Measurements from ENCODE around the gene TMEM132C.

Gene TMEM132C

DNA sequence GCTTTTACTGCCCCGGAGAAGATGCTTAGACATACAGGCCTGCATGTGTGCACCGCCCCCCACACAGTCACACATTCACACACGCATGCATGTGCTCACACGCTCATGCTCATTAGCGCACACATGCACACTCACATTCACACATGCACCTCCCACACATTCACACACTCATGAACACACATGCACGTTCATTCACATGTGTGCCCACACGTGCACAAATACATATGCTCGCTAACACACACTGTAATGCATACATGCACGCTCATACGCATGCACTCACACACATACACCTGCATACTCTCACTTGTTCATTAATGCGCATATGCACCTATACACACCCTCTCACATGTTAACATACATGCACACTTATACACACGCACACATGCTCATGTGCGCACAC, 21.9 kb downstream of the TMEM132C start:
- DNase-seq: no peak

DNA sequence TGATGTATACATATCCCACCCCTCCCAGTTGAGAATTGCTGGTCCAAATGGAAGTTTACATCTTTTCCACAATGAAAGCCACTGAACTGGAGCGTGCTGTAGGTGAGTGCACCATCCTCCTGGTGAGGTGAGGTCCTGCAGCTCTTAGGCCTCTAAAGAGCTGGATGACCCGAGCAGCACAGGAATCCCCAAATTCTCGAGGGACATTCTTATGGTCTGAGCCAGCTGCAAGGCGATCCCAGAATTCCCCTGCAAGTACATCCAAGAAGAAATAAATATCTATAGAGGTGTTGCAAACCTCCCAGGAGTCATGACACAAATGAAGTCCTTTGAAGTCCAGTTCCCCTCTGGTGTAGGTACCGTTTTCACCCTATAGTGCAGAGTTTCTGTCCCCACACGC, 24.0 kb downstream of the TMEM132C start:
- DNase-seq: no peak

DNA sequence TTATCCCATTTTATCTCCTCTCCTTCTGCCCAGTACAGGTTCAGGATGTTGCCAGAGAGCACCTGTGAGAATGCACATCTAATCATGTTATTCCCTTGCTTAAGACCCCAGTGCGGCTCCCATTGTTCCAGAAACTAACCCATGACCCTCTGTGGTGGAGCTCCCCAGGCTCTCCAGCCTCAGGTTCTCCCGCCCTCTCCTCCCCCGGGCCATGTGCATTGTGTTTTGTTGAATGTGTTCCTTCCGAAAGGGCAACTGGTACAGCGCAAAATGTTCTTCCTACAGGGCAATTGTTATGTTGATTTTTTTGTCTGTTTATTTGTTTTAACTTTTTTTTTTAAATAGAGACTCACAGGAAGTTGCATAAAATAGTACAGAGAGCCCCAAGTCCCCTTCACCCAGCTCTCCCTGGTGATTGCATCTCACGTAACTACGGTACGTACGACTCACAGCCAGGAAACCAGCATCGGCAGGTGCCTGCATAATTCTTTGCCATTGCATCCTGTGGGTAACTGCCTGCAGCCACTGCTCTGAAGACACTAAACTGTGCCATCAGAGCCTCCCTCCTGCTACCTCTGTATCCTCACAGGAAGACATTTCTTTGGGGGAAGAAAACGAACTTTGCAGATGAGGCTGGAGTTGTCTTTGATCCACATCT, 31.2 kb downstream of the TMEM132C start:
- DNase-seq: no peak

DNA sequence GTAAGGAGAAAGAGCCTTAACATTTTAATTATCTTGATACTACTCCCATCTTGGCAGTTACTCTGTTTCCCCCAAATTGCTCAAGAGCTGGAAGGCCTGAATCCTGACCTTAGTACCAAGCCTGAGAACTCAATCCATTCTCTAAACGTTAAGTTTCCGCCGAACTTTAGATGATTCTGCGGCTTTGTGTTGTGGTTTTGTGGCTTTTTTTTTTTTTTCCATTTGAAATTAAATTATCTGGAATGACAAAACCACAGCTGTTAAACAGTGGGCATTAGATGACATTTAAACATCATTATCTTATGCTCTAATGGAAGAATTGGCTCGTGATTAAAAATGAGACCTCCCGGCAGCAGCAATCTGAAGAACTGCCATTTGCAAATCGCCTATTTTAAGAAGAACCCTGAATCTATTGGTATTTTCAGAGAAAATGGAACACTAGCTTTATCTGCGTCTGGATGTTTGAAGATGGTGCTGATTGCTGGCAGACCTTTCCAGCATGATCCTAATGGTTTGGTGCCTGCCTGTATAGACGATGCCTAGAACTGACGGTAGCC, 38.4 kb downstream of the TMEM132C start:
- no peak for DNase-seq

DNA sequence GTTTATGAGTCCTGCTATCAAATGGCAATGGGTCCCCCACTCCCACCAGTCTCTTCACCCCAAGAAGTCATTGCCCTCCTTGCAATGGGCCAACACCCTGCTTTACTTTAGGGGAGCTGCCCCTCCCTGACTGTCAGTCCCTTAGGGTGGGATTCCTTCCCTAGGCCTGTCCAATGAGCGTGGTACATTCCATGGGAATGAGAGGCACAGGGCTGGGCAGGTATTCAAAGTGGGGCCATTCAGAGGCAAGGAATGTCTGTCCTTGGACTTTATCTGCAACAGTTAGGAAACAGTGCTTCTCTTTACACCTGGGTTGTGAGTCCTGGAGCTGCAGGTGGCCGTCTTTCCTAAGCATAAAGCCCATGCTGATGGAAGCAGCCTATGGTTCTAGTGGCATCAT, 40.8 kb downstream of the TMEM132C start:
- DNase-seq: no peak

DNA sequence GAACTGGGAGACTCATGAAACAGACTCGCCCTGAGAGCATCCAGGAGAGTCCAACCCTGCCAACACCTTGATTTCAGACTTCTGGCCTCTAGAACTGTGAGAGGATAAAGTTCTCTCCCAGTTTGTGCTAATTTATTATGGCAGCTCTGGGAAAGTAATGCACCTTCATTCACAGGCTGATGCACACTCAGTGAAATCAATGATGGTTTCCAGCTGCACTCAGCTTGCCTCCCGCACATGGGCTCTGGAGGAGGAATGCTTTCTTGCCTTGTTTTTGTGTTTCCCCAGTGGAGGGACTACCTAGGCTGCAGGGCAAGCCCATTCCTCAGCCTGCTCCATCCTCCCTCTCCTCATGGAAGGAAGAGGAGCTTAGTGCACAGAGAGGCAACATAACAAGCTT, 45.7 kb downstream of the TMEM132C start:
- no peak for DNase-seq

DNA sequence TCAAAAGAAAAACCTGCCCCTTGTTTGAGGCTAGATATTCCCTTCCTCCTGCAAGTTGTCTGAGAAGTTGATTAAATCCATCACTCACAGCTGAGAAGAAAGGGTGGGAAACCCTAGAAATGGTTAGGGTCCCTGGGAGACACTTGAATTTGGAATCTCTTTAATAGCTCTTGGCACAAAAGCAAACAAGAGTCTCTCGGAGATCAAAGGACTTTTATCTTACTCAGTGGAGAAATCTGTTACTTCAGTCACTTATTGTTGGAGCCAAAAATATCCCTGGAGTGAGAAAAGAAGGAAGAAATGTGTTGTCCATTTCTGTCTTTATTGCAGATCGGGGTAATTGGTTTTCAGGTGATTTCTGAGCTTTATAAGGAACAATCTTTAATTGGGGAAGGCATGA, 47.0 kb downstream of the TMEM132C start:
- DNase-seq: no peak

DNA sequence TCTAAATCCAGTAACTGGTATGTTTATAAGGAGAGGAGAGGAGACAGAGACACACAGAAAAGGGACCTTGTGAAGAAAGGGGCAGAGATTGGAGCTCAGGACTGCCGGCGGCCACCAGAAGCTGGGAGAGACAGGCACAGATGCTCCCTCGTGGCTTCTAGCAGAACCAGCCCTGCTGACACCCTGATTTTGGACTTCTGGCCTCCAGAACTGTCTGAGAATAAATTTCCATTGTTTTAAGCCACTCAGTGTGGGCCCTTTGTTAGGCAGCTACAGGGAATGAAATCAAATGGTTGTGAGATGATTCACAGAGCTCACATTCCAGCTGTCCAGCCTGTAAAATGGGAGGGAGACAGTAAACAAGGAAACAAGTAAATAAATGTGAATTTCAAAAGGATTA, 47.6 kb downstream of the TMEM132C start:
- DNase-seq: no peak

DNA sequence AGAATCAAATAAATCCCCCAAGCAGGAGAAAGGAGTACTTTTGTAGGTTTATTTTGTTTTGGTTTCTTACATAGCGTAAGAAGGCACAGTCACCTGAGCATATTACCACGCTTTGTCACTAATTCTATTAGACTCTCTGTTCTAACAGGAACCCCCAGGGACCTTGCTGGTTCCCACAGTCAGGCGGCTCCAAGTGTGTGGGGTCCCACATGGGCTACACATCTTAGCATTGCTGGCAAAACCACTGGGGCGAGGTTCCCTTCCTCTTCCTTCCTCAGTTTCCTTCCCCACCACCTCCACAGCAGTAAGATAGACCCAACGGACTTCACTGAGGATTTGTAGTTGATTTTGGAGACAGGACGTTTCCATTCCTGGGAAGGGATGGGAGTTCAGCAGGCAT, 49.1 kb downstream of the TMEM132C start:
- DNase-seq: no peak

DNA sequence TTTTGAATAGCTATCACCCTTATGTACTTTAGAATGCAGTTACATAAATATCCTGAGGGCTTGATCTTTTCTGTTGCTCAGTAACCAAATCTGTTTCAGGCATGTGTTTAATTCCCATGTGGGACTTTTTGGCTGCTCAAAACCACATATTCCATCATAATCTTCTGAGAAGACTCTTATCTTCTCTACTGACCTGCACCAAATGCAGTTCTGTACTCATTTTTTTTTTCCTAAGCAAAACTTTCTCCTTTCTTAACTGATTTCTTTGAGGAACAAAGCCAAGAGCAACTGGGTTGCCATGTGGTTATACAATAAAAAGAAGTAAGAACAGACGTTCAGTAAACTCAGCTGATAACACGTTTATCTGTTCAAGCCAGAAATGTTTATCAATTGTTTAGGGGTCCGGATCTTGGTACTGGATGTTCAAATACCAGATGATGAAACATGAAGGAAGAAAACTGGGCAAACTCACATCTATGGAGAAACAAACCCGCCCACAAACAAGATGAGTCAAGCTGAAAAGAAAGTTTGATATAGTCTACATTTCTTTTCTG, 50.1 kb downstream of the TMEM132C start:
- no peak for DNase-seq

DNA sequence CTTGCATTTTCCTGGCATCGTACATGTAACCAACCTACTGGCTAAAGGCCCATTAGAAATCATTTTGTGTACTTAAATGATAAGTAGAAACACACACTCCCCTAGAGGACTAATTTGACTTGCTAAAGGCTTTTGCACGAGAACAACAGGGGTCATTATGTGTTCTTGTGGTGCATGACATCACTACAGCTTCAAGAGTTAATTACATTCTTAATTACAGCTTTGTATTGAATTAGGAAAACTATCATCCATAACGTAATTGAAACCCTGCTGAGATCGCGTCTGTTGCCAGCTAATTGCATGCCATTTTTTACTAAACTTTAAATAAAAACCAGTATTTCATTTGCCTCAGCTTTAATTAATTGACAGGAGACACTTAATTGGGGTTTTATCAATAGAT, 51.4 kb downstream of the TMEM132C start:
- no peak for DNase-seq

DNA sequence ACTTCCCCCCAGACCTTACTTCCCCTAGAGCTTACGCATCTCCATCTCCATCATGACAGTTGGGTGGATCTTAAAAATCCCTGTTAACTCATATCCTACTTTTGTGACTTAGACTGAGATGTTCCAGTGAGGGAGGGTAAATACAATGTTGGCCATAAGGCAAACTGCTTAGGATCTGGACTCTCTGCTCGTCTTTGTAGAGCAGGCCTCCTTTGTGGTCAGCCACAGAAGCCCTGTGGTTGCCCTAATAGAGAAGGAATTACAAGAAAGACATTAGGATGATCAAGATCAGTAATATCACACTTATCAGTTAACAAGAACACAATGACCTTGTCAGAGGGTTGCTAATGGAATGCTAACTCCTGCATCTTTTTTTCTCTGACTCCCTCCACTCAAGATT, 52.0 kb downstream of the TMEM132C start:
- no peak for DNase-seq

DNA sequence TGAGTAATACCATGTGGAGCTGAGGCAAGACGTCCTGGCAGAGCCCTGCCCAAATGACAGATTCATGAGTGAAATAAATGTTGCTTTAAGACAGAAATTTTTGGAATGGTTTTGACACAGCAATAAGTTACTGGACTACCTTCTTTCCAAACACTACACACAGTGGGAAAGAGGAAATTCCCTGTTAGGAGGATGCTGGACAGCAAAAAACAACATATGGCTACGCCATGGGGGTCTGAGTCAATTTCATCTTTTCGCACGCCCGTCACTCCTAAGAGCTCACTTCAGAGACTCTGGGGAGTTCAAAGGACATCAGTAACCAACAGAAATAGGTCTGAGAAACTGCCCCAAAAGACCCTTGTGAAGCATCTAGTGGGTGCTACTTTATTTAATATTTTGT, 55.4 kb downstream of the TMEM132C start:
- DNase-seq: no peak

DNA sequence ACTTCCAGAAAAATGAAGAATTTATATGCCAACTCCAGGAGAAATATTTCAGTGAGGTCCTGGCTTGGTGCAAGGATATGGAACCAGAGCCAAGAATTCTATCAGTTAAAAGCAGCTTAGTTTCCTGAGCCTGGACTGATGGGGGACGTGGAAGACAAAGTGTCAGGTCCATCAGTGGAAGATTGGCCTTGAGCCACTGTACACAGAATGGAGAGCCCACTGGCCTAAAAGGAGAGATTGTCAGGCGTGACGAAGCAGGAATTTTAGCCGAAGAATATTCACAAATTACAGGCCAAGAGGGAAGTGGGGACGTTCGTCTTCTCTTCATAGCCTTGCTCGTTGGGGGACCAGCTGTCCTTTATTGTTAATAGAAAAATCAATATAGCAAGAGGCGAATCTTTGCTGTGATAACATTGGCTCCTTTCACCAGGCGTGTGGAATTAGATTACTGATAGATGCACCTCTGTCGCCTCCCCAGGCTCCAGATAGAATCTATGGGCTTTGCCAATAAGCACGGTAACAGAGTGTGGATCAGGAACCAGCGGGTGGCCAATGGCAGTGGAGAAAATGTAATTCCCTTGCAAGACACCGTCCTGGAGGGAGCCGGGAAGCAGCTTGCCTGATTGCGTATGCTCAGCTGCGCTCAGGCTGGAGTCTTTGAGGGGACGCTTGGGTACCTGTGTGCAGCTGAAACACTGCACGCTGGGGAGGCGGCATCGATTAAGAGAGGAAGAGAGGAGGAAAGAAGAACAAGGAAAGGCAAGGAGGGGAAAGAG, 56.4 kb downstream of the TMEM132C start:
- DNase-seq: no peak

DNA sequence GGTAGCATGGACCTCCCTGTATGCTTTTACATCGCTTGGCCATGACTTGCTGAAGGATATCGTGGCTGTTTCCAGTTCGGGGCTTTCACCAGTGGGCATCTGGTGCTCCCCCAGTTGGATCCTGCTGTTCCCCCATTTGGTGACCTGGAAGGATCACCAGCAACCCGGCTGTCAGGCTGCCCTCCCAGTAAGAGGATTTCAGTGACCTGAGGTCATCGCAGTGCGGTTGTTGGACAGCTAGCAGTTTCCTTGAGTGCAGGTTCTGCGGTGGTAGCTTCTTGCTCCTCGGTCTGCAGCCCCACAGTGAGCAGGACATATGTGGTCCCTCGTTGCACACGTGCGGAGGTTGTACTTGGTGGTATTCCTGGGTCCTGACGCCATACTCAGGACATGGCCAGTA, 58.7 kb downstream of the TMEM132C start:
- DNase-seq: no peak

DNA sequence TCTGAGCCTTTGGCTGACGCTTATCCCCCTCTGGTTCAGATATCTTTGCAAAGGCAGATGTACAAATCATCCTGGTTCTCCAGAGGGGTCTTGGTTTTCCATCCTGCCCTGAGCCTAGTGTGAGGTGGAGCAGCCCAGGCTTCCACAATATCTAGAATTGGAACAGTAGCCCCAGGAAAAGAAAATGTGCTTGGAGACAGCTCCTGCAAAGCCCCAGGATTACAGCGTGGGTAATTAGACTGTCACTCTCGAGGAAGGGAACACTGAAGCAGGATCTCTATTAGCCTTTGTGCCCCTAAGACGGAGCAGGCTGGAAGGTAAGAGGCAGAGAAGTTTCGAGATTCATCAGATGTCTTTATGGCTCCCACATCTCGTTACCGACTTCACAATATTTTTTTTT, 59.4 kb downstream of the TMEM132C start:
- no peak for DNase-seq

DNA sequence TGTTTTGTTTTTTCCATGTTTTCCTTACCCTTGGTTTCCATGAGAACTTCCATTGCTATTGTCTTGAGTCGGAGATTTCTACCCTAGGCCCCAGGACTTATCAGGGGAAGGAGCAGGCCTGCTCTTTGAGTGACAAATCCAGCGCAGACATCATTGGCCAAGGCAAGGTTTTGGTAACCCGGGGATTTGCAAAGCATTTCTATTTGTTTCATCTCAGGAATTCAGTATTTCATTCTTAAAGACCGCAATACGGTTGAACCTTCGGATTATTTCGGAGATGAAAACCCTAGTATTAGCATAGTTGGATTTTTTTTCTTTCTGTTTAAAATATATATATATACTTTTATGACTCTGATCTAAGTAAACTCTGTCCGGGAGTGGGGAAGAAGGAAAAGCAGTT, 62.0 kb downstream of the TMEM132C start:
- no peak for DNase-seq

DNA sequence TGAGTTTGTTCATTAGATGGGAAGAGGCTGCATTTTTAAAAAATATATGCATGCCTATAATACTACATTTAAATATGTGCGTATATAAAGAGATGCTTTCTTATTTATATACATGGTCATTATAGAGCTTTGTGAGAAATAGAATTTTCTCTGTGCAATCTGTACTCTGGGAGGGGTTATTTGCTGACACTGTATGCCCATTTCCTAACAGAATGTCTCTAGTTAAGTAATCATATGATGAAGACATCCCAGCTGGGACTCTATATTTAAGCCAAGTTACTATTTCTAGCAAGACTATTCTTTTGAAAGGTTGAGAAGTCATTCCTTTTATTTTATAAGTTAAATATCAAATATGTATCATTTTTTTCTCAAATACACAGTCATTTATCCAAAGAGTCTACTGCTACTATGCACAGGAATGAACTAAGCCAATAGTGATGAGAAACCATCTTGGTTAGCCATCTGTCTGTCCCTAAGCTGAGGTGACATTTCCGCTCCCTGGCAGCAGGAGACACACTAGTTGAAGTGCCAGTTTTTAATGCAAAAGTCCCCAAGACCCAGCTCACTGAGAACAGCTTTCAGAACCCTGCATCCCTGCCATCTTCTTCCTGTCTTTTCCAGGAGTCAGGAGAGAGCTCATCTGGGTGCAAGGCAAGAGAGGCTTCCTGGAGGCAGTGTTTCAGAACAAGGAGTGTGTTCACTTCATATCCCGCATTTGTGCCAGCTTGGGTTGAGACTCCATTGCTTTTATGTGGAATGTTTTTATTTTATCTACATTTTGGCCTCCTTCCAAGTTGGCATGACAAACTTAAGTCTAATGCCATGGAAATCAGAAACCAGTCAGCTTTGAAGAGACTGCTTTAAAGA, 69.5 kb downstream of the TMEM132C start:
- DNase-seq: no peak

DNA sequence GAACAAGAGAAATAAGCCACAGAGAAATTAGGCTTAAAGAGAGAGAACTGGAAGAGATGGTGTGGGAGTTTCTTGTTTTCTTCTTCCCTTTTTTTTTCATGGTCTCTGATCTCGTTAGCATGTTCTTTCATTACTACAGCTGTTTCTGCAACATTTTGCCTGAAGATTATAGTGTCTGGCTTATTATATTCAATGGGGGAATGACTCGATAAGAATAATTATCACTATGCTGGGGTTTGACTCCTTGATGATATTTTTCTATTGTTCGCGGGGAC, 70.0 kb downstream of the TMEM132C start:
- DNase-seq: no peak

DNA sequence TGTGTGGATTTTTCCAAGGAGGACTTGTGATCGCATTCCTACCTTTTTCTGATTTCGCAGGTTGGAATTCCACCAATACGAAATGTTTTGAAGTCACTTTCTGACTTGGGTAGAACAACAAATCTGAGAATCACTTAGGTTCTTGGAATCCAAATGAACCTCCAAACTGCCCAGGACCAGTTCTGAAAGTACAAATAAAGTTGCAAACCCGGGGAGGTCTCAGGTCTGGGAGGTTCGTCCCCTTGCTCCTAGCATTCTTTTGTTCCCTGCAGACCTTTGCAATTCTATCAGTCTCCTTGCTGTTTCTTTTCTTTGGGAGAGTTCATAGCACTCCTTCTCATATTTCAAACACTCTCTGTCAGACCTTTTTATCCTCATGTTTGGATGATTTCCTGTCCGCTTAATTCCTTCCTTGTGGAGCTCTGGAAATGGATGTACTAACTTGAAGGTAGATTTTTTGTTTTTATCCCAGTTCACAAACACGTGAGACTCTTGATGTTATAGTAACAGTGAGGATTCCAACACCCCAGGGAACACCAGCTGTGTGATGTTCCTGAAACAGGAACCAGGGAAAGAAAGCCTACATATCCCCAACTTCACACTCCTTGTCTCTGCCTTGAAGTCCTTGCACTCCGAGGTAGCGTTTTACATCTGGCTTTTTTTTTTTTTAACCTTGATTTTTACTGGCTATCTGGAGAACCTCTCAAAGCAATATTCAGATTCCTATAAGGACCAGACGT, 70.6 kb downstream of the TMEM132C start:
- DNase-seq: no peak

DNA sequence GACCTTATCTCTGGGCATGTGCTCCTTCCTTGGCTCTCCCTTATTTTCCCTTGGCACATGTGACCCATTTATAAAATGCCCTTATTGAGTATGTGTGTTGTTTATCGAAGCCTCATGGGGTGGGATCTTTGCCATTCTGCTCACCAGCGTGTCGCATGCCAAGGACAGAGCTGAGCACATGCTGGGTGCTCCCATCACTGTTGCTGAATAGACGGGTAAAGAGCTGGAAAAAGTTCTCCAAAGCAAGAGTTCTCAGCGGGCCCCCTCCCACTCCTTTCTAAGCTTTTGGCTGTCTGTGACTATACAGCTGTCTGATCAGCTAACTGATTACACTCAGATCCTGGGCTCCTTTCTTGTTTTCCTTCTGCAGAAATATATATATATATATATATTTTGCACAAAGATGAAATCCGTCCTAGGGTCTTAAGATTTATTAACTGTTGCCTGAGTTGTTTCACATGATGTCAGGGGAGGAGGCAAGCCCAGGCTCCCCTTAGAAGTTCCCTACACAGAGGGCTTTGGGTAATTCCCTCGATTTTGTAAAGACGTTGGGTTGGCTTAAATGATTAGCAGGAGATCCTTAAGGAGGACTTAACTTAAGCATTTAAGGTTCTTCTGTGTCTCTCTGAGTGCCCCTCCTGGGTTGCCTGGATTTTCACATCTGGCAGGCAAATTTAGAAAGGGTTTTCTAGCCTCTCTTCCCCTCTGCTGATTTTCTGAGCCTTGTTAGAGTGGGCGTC, 71.6 kb downstream of the TMEM132C start:
- no peak for DNase-seq

DNA sequence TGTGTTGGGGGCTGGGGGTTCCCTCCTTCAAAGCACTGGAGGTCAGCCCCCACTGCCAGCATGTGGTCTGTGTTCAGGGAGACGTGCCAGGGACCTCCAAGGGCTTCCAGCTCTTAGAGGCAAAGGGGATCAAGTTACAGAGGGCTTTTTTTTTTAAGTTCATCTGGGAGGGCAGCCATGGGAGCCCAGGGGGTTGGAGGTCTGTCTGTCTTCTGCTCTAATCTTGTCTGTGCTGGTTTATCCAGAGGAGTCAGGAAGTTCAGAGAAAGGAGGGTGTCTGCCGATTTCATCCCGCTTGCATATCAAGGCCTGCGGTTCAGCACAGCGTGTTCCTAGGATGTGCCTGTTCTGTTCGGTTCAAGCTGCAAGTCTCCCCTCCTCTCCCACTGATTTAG, 72.2 kb downstream of the TMEM132C start:
- no peak for DNase-seq

Measured in CD4-positive, alpha-beta T cell treated with Interferon alpha-2 for 1 hour (primary cell).